Measurements from ENCODE around the gene CCDC97.
"Not testable (repeated sequence)": the region's sequence is repeated elsewhere in the genome, so short reads cannot be mapped to it uniquely, and the experiment has no call there.

Gene CCDC97

GRCh38 chr19:41310033-41310831 lies at the start of gene CCDC97:
Gene CCDC97, plus strand, starts transcription at chr19:41310172. Its CDS starts 139 bp downstream, at chr19:41310311.
- peak; percentile 93 for DNase-seq

- DNase-seq: no peak
Observed at GRCh38 chr19:41261474-41262190, 48.3 kb upstream of the CCDC97 start.

- DNase-seq: peak; percentile 88
Observed at GRCh38 chr19:41263042-41263849, 46.7 kb upstream of the CCDC97 start.

- DNase-seq: peak; percentile 99
Observed at GRCh38 chr19:41263850-41264580, 46.0 kb upstream of the CCDC97 start, which contains the start of gene HNRNPUL1. Gene HNRNPUL1, plus strand, starts transcription at chr19:41264372. Its CDS starts 132 bp downstream, at chr19:41264504.

- peak; percentile 71 for DNase-seq
Observed at GRCh38 chr19:41264581-41265394, 45.2 kb upstream of the CCDC97 start.

- no peak for DNase-seq
Observed at GRCh38 chr19:41265395-41266153, 44.4 kb upstream of the CCDC97 start.

- no peak for DNase-seq
Observed at GRCh38 chr19:41269055-41269454, 40.9 kb upstream of the CCDC97 start.

- no peak for DNase-seq
Observed at GRCh38 chr19:41269571-41269970, 40.4 kb upstream of the CCDC97 start.

GRCh38 chr19:41273076-41273475 lies 36.9 kb upstream of the CCDC97 start:
- no peak for DNase-seq

GRCh38 chr19:41274802-41275201 lies 35.2 kb upstream of the CCDC97 start:
- DNase-seq: no peak

- DNase-seq: no peak
Observed at GRCh38 chr19:41276231-41276630, 33.7 kb upstream of the CCDC97 start.

- no peak for DNase-seq
Observed at GRCh38 chr19:41278478-41278877, 31.5 kb upstream of the CCDC97 start.

- no peak for DNase-seq
Observed at GRCh38 chr19:41288673-41289530, 21.1 kb upstream of the CCDC97 start.

- DNase-seq: not testable (repeated sequence)
Observed at GRCh38 chr19:41289814-41290213, 20.2 kb upstream of the CCDC97 start.

GRCh38 chr19:41294393-41294792 lies 15.6 kb upstream of the CCDC97 start:
- DNase-seq: no peak

- no peak for DNase-seq
Observed at GRCh38 chr19:41295499-41295898, 14.5 kb upstream of the CCDC97 start.

GRCh38 chr19:41296433-41296871 lies 13.5 kb upstream of the CCDC97 start:
- no peak for DNase-seq

GRCh38 chr19:41297628-41298347 lies 12.2 kb upstream of the CCDC97 start:
- no peak for DNase-seq
